ENCODE measurements around the gene PLCXD1. TPM values are rescaled to one million over a fixed set of nuclear protein-coding genes. Genes with fewer than 3 reads are reported as not detected.
"Not testable (repeated sequence)": the region's sequence is repeated elsewhere in the genome, so short reads cannot be mapped to it uniquely, and the experiment has no call there.

PLCXD1 gene
- 20.3 and 22.4 TPM in 2 replicates for total RNA-seq (2014; rRNA removed; shearing (Covaris generic))

GRCh38 chrX:281166-281999, at the start of gene PLCXD1:
Gene PLCXD1 (plus strand): TSS chrX:281381. CDS start chrX:284188, 2,807 bp downstream.
- peak; percentile 45 for DNase-seq (ENCODE audit: low spot score)

GRCh38 chrX:231637-232277, 49.4 kb upstream of the PLCXD1 start:
- DNase-seq (ENCODE audit: low spot score), result not testable (repeated sequence)

- DNase-seq (ENCODE audit: low spot score), result not testable (repeated sequence)
Observed at GRCh38 chrX:232278-232655, 48.9 kb upstream of the PLCXD1 start.

- not testable (repeated sequence) for DNase-seq (ENCODE audit: low spot score)
Observed at GRCh38 chrX:236201-236600, 45.0 kb upstream of the PLCXD1 start.

- DNase-seq (ENCODE audit: low spot score), result no peak
Observed at GRCh38 chrX:250965-251364, 30.2 kb upstream of the PLCXD1 start.

GRCh38 chrX:251396-252243, 29.6 kb upstream of the PLCXD1 start:
- DNase-seq (ENCODE audit: low spot score), result not testable (repeated sequence)

- DNase-seq (ENCODE audit: low spot score), result no peak
Observed at GRCh38 chrX:252244-252956, 28.8 kb upstream of the PLCXD1 start.

- DNase-seq (ENCODE audit: low spot score), result no peak
Observed at GRCh38 chrX:252957-253291, 28.3 kb upstream of the PLCXD1 start.

- DNase-seq (ENCODE audit: low spot score), result no peak
Observed at GRCh38 chrX:253451-254297, 27.5 kb upstream of the PLCXD1 start.

- no peak for DNase-seq (ENCODE audit: low spot score)
Observed at GRCh38 chrX:254630-255215, 26.5 kb upstream of the PLCXD1 start.

- DNase-seq (ENCODE audit: low spot score), result no peak
Observed at GRCh38 chrX:255923-256331, 25.3 kb upstream of the PLCXD1 start.

GRCh38 chrX:257054-257453, 24.1 kb upstream of the PLCXD1 start:
- DNase-seq (ENCODE audit: low spot score), result not testable (repeated sequence)

GRCh38 chrX:257681-258289, 23.4 kb upstream of the PLCXD1 start:
- no peak for DNase-seq (ENCODE audit: low spot score)

GRCh38 chrX:258291-259040, 22.7 kb upstream of the PLCXD1 start:
- no peak for DNase-seq (ENCODE audit: low spot score)

GRCh38 chrX:259692-260355, 21.4 kb upstream of the PLCXD1 start:
- DNase-seq (ENCODE audit: low spot score), result no peak

GRCh38 chrX:261167-261918, 19.8 kb upstream of the PLCXD1 start:
- DNase-seq (ENCODE audit: low spot score), result peak; percentile 96

- DNase-seq (ENCODE audit: low spot score), result no peak
Observed at GRCh38 chrX:261919-262352, 19.2 kb upstream of the PLCXD1 start.
